Muscle layer of colon (tissue), 2 donors: ENCODE data around the gene DCC.

Experiments used
- H3K27ac ChIP-seq: one replicate; pipeline ENCODE4 v1.7.0; 2013; ENCODE audit warnings: low read depth, mild to moderate bottlenecking, low read length, moderate library complexity
- H3K27me3 ChIP-seq, 2 donors: one replicate each; pipeline ENCODE4 v1.7.0; 2013; ENCODE audit warnings: low read length in 2 of 2, mild to moderate bottlenecking in 2 of 2; ENCODE audit not compliant: insufficient read depth in 2 of 2, control insufficient read depth in 1 of 2
- H3K36me3 ChIP-seq: one replicate; pipeline ENCODE4 v1.7.0; 2013; ENCODE audit warnings: mild to moderate bottlenecking, low read length; ENCODE audit not compliant: insufficient read depth
- H3K4me1 ChIP-seq: one replicate; pipeline ENCODE4 v1.7.0; 2013; ENCODE audit warnings: mild to moderate bottlenecking, low read length; ENCODE audit not compliant: insufficient read depth
- H3K4me3 ChIP-seq, 2 donors: one replicate each; pipeline ENCODE4 v1.7.0; 2013; ENCODE audit warnings: low read length in 2 of 2, low read depth in 1 of 2, mild to moderate bottlenecking in 1 of 2, moderate library complexity in 1 of 2
- H3K9ac ChIP-seq: one replicate; pipeline ENCODE4 v1.7.0; 2013; ENCODE audit warnings: low read length
- H3K9me3 ChIP-seq: one replicate; pipeline ENCODE4 v1.7.0; 2013; ENCODE audit warnings: mild to moderate bottlenecking, low read length
- donor health status: abdominal sarcoma.
- donor health status: Adenocarcinoma of cecum.

Gene DCC

GRCh38 chr18:52657043-52657805 lies 317.2 kb downstream of the DCC start:
- Histone ChIP-seq H3K36me3 (no peaks in the 10 kb centered on the region), H3K4me1 (no peaks in the 10 kb centered on the region)

GRCh38 chr18:52667463-52668065 lies 327.6 kb downstream of the DCC start:
- Histone ChIP-seq H3K27me3 (no peaks in the 10 kb centered on the region), H3K36me3 (no peaks in the 10 kb centered on the region), H3K4me3 (no peak overlapping the region), H3K27ac (no peak overlapping the region), H3K9ac (no peak overlapping the region), H3K9me3 (no peaks in the 10 kb centered on the region), H3K4me1 (no peaks in the 10 kb centered on the region)

More at GRCh38 chr18:52657043-52657805, 317.2 kb downstream of the DCC start:
- Histone ChIP-seq H3K9me3 (no peaks in the 10 kb centered on the region), H3K27me3 (no peaks in the 10 kb centered on the region), H3K27ac (no peak overlapping the region), H3K4me3 (no peak overlapping the region), H3K9ac (no peak overlapping the region)

- Histone ChIP-seq H3K9me3 (no peaks in the 10 kb centered on the region), H3K27ac (no peak overlapping the region), H3K4me1 (no peaks in the 10 kb centered on the region), H3K9ac (no peak overlapping the region), H3K4me3 (no peak overlapping the region), H3K36me3 (no peaks in the 10 kb centered on the region), H3K27me3 (no peaks in the 10 kb centered on the region)
Observed at GRCh38 chr18:52670896-52671295, 330.9 kb downstream of the DCC start.

GRCh38 chr18:52678034-52678433 lies 338.0 kb downstream of the DCC start:
- Histone ChIP-seq H3K9me3 (no peaks in the 10 kb centered on the region), H3K27me3 (no peaks in the 10 kb centered on the region), H3K4me3 (no peak overlapping the region)

GRCh38 chr18:52678551-52678950 lies 338.6 kb downstream of the DCC start:
- H3K9ac ChIP-seq, result no peak overlapping the region
- H3K9me3 ChIP-seq, result no peaks in the 10 kb centered on the region
- H3K27me3 ChIP-seq, result no peaks in the 10 kb centered on the region
- no peaks in the 10 kb centered on the region for H3K36me3 ChIP-seq
- H3K4me1 ChIP-seq, result no peaks in the 10 kb centered on the region
- no peak overlapping the region for H3K27ac ChIP-seq
- H3K4me3 ChIP-seq, result no peak overlapping the region

More at GRCh38 chr18:52678034-52678433, 338.0 kb downstream of the DCC start:
- Histone ChIP-seq H3K27ac (no peak overlapping the region), H3K36me3 (no peaks in the 10 kb centered on the region), H3K4me1 (no peaks in the 10 kb centered on the region), H3K9ac (no peak overlapping the region)

DNA sequence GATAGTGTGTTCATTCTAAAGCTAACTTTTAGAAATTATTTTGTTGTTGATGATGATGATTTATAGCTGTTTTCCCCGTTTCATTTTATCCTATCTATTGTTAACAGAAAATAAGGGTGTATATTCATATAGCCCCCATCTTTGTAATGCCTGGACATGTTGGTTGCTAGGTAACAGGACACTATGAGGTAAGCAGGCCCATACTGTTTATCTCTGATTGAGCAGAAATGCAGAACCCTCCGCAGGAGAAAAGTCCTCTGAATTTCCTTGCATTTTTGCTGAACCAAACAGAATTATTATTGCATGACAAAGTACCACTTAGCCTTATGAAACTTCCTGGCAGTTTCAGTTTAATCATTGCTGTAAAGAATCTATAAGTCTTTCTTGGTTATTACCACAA lies 339.4 kb downstream of the DCC start:
- H3K27me3 ChIP-seq, result no peaks in the 10 kb centered on the region
- no peaks in the 10 kb centered on the region for H3K36me3 ChIP-seq
- no peak overlapping the region for H3K27ac ChIP-seq
- H3K4me1 ChIP-seq, result no peaks in the 10 kb centered on the region
- H3K4me3 ChIP-seq, result no peak overlapping the region
- H3K9me3 ChIP-seq, result no peaks in the 10 kb centered on the region
- no peak overlapping the region for H3K9ac ChIP-seq

DNA sequence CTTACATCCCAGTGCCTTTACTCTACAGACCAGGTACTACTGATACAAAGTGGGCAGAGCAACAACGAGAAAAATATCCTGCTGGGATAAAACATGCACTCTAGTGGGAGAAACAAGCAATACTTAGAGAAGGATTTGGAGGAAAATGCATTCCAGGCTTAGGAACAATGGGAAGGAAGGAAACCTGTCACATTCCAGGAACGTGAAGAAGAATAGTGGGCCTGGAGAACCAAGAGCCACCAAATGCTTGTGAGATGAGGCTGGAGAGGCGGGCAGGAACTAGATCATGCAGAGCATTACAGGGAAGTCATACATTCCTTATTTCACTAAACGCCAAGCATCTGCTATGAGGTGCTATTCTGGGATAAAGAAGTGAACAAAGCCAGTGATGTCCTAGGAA lies 342.3 kb downstream of the DCC start:
- H3K27me3 ChIP-seq, result no peaks in the 10 kb centered on the region
- no peak overlapping the region for H3K27ac ChIP-seq
- H3K9me3 ChIP-seq, result no peaks in the 10 kb centered on the region
- H3K9ac ChIP-seq, result no peak overlapping the region
- H3K4me3 ChIP-seq, result no peak overlapping the region
- no peaks in the 10 kb centered on the region for H3K4me1 ChIP-seq
- H3K36me3 ChIP-seq, result no peaks in the 10 kb centered on the region

DNA sequence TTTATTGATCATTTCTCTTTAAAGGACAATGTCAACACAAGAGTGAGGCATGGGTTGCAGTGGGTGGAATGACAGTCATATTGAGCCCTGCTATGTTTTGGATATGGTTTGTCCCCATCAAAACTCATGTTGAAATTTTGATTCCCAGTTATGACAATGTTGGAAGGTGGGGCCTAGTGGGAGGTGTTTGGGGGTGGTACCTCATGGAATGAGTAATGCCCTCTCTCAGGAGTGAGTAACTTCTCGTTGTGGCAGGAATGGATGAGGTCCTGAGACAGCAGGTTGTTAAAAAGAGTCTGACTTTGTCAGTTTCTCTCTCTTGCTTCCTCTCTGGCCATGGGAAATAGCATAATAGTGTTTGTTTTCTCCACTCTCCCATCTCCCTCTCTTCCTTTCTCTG lies 345.3 kb downstream of the DCC start:
- Histone ChIP-seq H3K4me3 (no peak overlapping the region), H3K4me1 (no peaks in the 10 kb centered on the region), H3K9ac (no peak overlapping the region), H3K36me3 (no peaks in the 10 kb centered on the region), H3K9me3 (no peaks in the 10 kb centered on the region), H3K27me3 (no peaks in the 10 kb centered on the region), H3K27ac (no peak overlapping the region)

GRCh38 chr18:52691841-52692240 lies 351.8 kb downstream of the DCC start:
- H3K9me3 ChIP-seq, result no peaks in the 10 kb centered on the region
- no peak overlapping the region for H3K9ac ChIP-seq
- no peaks in the 10 kb centered on the region for H3K4me1 ChIP-seq
- H3K36me3 ChIP-seq, result no peaks in the 10 kb centered on the region
- H3K4me3 ChIP-seq, result no peak overlapping the region
- H3K27me3 ChIP-seq, result no peaks in the 10 kb centered on the region
- H3K27ac ChIP-seq, result no peak overlapping the region

DNA sequence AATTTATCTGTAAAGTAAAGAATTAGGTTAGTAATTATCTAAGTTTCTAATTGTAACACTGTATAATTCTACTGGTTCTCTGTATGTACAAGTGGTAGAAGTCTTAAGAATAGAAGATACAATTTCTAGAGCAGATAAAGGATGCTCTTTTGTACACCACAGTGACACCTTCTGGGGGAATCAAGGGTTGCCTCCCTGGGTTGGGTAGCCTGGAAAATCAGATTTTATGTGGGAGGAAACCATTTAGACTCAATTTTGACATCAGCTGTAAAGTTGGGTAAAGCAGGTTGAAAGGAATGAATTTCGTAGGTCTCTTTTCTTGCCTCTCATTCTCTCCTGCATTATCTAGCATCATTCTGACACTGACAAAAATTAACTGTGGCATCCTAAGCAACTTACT lies 354.8 kb downstream of the DCC start:
- Histone ChIP-seq H3K4me3 (no peak overlapping the region), H3K4me1 (no peaks in the 10 kb centered on the region), H3K36me3 (no peaks in the 10 kb centered on the region), H3K9me3 (no peaks in the 10 kb centered on the region), H3K27ac (no peak overlapping the region), H3K27me3 (no peaks in the 10 kb centered on the region), H3K9ac (no peak overlapping the region)

DNA sequence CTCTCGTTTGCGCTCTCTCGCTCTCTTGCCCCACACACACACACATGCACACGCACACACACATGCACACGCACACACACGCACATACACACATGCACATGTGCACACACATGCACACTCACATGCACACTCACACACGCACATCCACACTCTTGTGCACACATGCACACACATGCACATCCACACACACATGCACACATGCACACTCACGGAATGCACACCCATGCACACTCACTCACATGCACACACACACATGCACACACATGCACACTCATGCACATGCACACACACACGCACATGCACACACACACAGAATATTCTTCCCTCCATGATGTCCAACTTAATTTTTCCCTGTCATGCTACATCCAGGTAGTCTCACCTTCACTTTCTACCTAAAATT lies 360.1 kb downstream of the DCC start:
- H3K9me3 ChIP-seq, result no peaks in the 10 kb centered on the region
- no peaks in the 10 kb centered on the region for H3K4me1 ChIP-seq
- H3K9ac ChIP-seq, result no peak overlapping the region
- no peak overlapping the region for H3K4me3 ChIP-seq
- no peak overlapping the region for H3K27ac ChIP-seq
- H3K36me3 ChIP-seq, result no peaks in the 10 kb centered on the region
- H3K27me3 ChIP-seq, result no peaks in the 10 kb centered on the region

- H3K27me3 ChIP-seq, result no peaks in the 10 kb centered on the region
- H3K9ac ChIP-seq, result no peak overlapping the region
- H3K36me3 ChIP-seq, result no peaks in the 10 kb centered on the region
- H3K4me3 ChIP-seq, result no peak overlapping the region
- H3K4me1 ChIP-seq, result no peaks in the 10 kb centered on the region
- H3K9me3 ChIP-seq, result no peaks in the 10 kb centered on the region
- no peak overlapping the region for H3K27ac ChIP-seq
Observed at GRCh38 chr18:52700816-52701215, 360.8 kb downstream of the DCC start.
